Measurements from ENCODE around the gene PLP2.

DNA sequence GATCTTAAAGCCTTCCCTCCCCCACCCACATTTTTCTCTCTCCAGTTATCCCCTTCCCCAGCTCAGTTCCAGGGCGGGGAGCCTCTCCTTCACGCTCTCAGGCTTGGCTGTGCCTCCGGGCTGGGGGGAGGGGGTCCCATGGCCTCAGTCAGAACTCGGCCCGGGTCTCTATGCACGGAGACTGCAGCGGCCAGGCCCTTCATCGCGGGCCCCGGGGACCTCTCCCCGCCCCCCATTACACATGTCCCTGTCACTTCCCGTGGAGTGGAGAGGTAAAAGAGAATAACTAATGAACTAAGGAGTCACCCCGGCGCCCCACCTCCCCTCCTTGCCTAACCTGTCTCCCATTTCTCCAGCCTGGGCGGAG, 15.3 kb downstream of the PLP2 start:
- no peak for TF ChIP-seq POLR2AphosphoS5 (IDR thresholded peaks at IDR 0.05; ENCODE audit: low read depth, low read length)
- TF ChIP-seq TAF1 (IDR thresholded peaks at IDR 0.05; ENCODE audit: borderline replicate concordance, insufficient read depth, low read length): no peak
- TF ChIP-seq, protein P1, sequence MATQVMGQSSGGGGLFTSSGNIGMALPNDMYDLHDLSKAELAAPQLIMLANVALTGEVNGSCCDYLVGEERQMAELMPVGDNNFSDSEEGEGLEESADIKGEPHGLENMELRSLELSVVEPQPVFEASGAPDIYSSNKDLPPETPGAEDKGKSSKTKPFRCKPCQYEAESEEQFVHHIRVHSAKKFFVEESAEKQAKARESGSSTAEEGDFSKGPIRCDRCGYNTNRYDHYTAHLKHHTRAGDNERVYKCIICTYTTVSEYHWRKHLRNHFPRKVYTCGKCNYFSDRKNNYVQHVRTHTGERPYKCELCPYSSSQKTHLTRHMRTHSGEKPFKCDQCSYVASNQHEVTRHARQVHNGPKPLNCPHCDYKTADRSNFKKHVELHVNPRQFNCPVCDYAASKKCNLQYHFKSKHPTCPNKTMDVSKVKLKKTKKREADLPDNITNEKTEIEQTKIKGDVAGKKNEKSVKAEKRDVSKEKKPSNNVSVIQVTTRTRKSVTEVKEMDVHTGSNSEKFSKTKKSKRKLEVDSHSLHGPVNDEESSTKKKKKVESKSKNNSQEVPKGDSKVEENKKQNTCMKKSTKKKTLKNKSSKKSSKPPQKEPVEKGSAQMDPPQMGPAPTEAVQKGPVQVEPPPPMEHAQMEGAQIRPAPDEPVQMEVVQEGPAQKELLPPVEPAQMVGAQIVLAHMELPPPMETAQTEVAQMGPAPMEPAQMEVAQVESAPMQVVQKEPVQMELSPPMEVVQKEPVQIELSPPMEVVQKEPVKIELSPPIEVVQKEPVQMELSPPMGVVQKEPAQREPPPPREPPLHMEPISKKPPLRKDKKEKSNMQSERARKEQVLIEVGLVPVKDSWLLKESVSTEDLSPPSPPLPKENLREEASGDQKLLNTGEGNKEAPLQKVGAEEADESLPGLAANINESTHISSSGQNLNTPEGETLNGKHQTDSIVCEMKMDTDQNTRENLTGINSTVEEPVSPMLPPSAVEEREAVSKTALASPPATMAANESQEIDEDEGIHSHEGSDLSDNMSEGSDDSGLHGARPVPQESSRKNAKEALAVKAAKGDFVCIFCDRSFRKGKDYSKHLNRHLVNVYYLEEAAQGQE (IDR thresholded peaks at IDR 0.05; ENCODE audit: insufficient read depth in 1 of 2, low read depth in 2 of 2, low read length in 2 of 2): no peak
- TF ChIP-seq FOXP2 (optimal IDR thresholded peaks at IDR 0.05; ENCODE audit: borderline replicate concordance, extremely low read depth, extremely low read length, insufficient read depth): no peak

Measured in PFSK-1 (cell line).